Panc1 (cell line): ENCODE measurements around the gene TMEM269. TPM values are rescaled to one million over a fixed set of nuclear protein-coding genes. Genes with fewer than 3 reads are reported as not detected.

ENCODE experiments used
- ATAC-seq: fragments of 200-7000 bp; cut with Tn5 transposase; 2 replicates; pipeline ENCODE4 v1.9.1; 2020; ENCODE audit warnings: mild to moderate bottlenecking, moderate library complexity
- BruUV-seq: library from RNA; stranded (reverse); fragments of 400-500 nt; replicated peaks from 2 replicates; lab custom pipeline; 2021; lab: Mats Ljungman, UMichigan
- CTCF ChIA-PET: fragments of 300-600 bp; sonication (Branson Sonifier 250); formaldehyde crosslinking; loops from one replicate; lab custom pipeline; 2022; ENCODE audit warnings: antibody characterized with exemption; lab: Charles Lee
- POLR2A ChIA-PET: fragments of 300-600 bp; sonication (Branson Sonifier 250); formaldehyde crosslinking; loops from one replicate; lab custom pipeline; 2022; ENCODE audit warnings: antibody characterized with exemption; lab: Charles Lee
- DNase-seq: peaks from one replicate; pipeline ENCODE4 v3.0.0-alpha.2; 2010; ENCODE audit warnings: low read depth, low spot score
- H3K27ac ChIP-seq: 2 replicates; pipeline ENCODE4 v1.5.1; 2011; ENCODE audit warnings: mild to moderate bottlenecking, low read length, inconsistent platforms
- H3K27me3 ChIP-seq: fragments of 200-500 bp; sonication (Bioruptor generic); 2 replicates; pipeline ENCODE4 v1.6.0; 2014; ENCODE audit warnings: low read length, inconsistent platforms; ENCODE audit not compliant: control insufficient read depth, insufficient read depth
- H3K36me3 ChIP-seq: fragments of 200-500 bp; sonication (Bioruptor generic); 2 replicates; pipeline ENCODE4 v1.5.1; 2014; ENCODE audit warnings: inconsistent platforms, mild to moderate bottlenecking, low read length, moderate library complexity; ENCODE audit not compliant: control insufficient read depth, insufficient read depth
- H3K4me1 ChIP-seq: 2 replicates; pipeline ENCODE4 v1.5.1; 2011; ENCODE audit warnings: inconsistent platforms, mild to moderate bottlenecking, low read length, moderate library complexity; ENCODE audit not compliant: control insufficient read depth, insufficient read depth
- H3K4me3 ChIP-seq, 2 experiments: 2 replicates each; pipeline ENCODE4 v1.5.1; 2011 to 2012; ENCODE audit warnings: low read depth in 2 of 2, low read length in 2 of 2, mild to moderate bottlenecking in 2 of 2, inconsistent platforms in 1 of 2, moderate library complexity in 1 of 2
- H3K9me3 ChIP-seq: fragments of 200-500 bp; sonication (Bioruptor generic); 2 replicates; pipeline ENCODE4 v1.5.1; 2014; ENCODE audit warnings: low read depth, mild to moderate bottlenecking, inconsistent platforms, low read length, moderate library complexity; ENCODE audit not compliant: control insufficient read depth, insufficient read depth
- POLR2AphosphoS5 ChIP-seq: IDR thresholded peaks from 2 replicates; pipeline ENCODE4 v1.6.1; 2012; ENCODE audit warnings: mild to moderate bottlenecking, low read depth, low read length, moderate library complexity
- SIN3A ChIP-seq: IDR thresholded peaks from 2 replicates; pipeline ENCODE4 v1.6.1; 2012; ENCODE audit warnings: low read depth, mild to moderate bottlenecking, low read length, moderate library complexity, borderline replicate concordance; ENCODE audit not compliant: insufficient read depth
- TCF7L2 ChIP-seq: IDR thresholded peaks from 2 replicates; pipeline ENCODE4 v1.6.1; 2011; ENCODE audit warnings: mild to moderate bottlenecking, low read depth, low read length, inconsistent platforms
- in situ Hi-C: cut with HindIII; loops from 2 replicates; pipeline ENCODE4 v1.10.0; 2016; ENCODE audit warnings: low sequenced_read_pairs, low pct_unique_long_range_greater_than_20kb
- intact Hi-C: fragments of 100-400 bp; cut with micrococcal nuclease; formaldehyde crosslinking; loops from one replicate; pipeline ENCODE4 v1.10.0; 2022; ENCODE audit not compliant: unreplicated experiment
- total RNA-seq: library from RNA; stranded (reverse); gene quantifications from one replicate; pipeline ENCODE4 v1.2.1, GENCODE V29; 2021; ENCODE audit not compliant: unreplicated experiment
- TF ChIP-seq, protein P1 (sequence below): fragments of 450-650 bp; IDR thresholded peaks from 2 replicates; pipeline ENCODE4 v1.5.1; 2017; ENCODE audit warnings: mild to moderate bottlenecking
- TF ChIP-seq, protein P2 (sequence below), 2 experiments: IDR thresholded peaks; 2 replicates each; pipeline ENCODE4 v1.6.1; 2011 to 2012; ENCODE audit warnings: low read depth in 2 of 2, control low read depth in 1 of 2, low read length in 1 of 2, mild to moderate bottlenecking in 1 of 2, moderate library complexity in 1 of 2; ENCODE audit not compliant: insufficient read depth in 1 of 2

TMEM269 gene
- total RNA-seq, 1 experiment from 2014 or later = 0.13 TPM

DNA sequence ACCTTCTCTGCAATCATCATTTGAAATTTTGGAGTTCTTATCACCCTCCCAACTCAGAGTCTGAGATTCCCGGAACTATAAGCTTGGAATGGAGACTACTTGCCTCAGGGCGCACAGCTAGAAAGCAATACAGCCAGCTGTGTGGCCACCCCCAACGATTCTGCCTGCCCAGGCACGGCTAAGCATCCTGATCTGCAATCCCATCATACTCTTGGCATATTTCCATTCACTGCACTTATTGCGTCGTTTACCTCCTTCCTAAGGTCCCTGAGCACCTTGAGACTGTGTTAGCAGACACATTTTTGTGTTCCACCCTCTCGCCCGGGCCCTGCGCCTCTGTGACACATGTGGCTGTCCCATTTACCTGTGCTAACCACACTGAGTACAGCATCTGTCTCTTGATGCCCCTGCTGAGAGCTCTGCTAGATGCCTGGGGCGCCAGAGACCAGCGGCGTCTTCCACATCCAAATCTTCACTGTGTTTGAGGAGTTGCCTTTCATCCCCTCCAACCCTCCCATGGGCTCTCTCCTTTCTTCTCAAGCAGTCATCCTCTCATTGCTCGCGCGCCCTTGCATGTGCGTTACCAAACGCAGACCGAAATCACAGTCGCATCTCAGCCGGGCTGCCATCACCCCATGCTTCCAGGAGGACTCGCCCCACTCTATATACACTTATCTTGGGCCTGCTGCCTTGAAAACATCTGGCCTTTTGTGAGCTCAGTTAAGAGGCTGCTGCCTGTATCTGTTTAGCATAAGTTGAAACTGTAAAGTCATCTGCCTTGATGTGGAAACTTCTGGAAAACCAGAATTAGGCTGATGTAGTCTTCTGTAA is 41.3 kb upstream of the TMEM269 start:
- Histone ChIP-seq H3K9me3 (no peaks in the 10 kb centered on the region), H3K4me3 (no peak overlapping the region), H3K27ac (no peak overlapping the region), H3K36me3 (no peaks in the 10 kb centered on the region; the same call in 1 of the 2 replicates), H3K27me3 (no peaks in the 10 kb centered on the region), H3K4me1 (no peaks in the 10 kb centered on the region; the same call in 1 of the 2 replicates)
- ATAC-seq = no peak
- intact Hi-C loops = no loop called here
- in situ Hi-C loops = no loop called here
- TF ChIP-seq, protein P1, sequence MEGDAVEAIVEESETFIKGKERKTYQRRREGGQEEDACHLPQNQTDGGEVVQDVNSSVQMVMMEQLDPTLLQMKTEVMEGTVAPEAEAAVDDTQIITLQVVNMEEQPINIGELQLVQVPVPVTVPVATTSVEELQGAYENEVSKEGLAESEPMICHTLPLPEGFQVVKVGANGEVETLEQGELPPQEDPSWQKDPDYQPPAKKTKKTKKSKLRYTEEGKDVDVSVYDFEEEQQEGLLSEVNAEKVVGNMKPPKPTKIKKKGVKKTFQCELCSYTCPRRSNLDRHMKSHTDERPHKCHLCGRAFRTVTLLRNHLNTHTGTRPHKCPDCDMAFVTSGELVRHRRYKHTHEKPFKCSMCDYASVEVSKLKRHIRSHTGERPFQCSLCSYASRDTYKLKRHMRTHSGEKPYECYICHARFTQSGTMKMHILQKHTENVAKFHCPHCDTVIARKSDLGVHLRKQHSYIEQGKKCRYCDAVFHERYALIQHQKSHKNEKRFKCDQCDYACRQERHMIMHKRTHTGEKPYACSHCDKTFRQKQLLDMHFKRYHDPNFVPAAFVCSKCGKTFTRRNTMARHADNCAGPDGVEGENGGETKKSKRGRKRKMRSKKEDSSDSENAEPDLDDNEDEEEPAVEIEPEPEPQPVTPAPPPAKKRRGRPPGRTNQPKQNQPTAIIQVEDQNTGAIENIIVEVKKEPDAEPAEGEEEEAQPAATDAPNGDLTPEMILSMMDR = no peak
- BruUV-seq = no TSS peak
- no peak for DNase-seq
- ChIA-PET POLR2A (no interaction called here), CTCF (interaction anchor here (0.5 kb wide), 1 partner anchor 66 kb away, joined by 3 read pairs; no protein-coding TSS in a partner anchor)

DNA sequence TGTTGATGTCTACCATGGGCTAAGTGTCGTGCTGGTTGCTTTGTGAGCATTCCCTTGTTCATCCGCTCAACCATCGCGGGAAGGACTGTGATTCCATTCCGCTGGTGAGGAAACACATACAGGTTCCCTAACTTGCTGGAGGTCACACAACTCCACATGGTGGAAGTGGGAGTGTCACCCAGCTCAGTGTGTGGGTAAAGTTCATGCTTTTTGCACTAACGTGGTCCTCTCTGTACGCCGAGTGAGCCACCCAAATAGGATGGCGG is 40.7 kb upstream of the TMEM269 start:
- in situ Hi-C loops (no loop called here), intact Hi-C loops (no loop called here)

More for the DNA sequence above, 40.7 kb upstream of the TMEM269 start:
- Histone ChIP-seq H3K27ac (no peak overlapping the region), H3K9me3 (no peaks in the 10 kb centered on the region), H3K4me1 (no peaks in the 10 kb centered on the region; the same call in 1 of the 2 replicates), H3K27me3 (no peaks in the 10 kb centered on the region), H3K36me3 (no peaks in the 10 kb centered on the region; the same call in 1 of the 2 replicates), H3K4me3 (no peak overlapping the region)
- BruUV-seq = no TSS peak
- ChIA-PET POLR2A (no interaction called here), CTCF (no interaction called here)
- DNase-seq (no peak), ATAC-seq (no peak)
- TF ChIP-seq TCF7L2 = no peak
- TF ChIP-seq, protein P2, sequence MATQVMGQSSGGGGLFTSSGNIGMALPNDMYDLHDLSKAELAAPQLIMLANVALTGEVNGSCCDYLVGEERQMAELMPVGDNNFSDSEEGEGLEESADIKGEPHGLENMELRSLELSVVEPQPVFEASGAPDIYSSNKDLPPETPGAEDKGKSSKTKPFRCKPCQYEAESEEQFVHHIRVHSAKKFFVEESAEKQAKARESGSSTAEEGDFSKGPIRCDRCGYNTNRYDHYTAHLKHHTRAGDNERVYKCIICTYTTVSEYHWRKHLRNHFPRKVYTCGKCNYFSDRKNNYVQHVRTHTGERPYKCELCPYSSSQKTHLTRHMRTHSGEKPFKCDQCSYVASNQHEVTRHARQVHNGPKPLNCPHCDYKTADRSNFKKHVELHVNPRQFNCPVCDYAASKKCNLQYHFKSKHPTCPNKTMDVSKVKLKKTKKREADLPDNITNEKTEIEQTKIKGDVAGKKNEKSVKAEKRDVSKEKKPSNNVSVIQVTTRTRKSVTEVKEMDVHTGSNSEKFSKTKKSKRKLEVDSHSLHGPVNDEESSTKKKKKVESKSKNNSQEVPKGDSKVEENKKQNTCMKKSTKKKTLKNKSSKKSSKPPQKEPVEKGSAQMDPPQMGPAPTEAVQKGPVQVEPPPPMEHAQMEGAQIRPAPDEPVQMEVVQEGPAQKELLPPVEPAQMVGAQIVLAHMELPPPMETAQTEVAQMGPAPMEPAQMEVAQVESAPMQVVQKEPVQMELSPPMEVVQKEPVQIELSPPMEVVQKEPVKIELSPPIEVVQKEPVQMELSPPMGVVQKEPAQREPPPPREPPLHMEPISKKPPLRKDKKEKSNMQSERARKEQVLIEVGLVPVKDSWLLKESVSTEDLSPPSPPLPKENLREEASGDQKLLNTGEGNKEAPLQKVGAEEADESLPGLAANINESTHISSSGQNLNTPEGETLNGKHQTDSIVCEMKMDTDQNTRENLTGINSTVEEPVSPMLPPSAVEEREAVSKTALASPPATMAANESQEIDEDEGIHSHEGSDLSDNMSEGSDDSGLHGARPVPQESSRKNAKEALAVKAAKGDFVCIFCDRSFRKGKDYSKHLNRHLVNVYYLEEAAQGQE (IDR thresholded peaks at IDR 0.05; ENCODE audit: insufficient read depth in 1 of 2, low read depth in 2 of 2, low read length in 1 of 2) = no peak
- no peak for TF ChIP-seq POLR2AphosphoS5
- no peak for TF ChIP-seq SIN3A
- TF ChIP-seq, protein P1 = no peak
